ENCODE data around the gene CACNA1A.
"Not testable (repeated sequence)": the region's sequence is repeated elsewhere in the genome, so short reads cannot be mapped to it uniquely, and the experiment has no call there.

DNA sequence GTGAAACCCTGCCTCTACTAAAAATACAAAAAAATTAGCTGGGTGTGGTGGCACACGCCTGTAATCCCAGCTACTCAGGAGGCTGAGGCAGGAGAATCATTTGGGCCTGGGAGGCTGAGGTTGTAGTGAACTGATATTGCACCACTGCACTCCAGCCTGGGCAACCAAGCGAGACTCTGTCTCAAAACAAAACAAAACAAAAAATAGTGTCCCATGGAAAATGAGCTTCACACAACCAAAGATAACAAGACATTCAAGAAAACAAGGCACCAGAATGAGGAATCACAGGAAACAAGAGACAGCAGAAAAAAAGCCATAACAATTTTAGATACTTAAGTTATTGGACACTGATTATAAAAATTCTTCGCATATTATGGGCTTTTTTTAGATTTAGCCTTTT lies 80.4 kb downstream of the CACNA1A start:
- not testable (repeated sequence) for TF ChIP-seq ZNF354B (CRISPR knock-in tag; IDR thresholded peaks at IDR 0.05); ZNF839 (CRISPR knock-in tag; IDR thresholded peaks at IDR 0.05; ENCODE audit: borderline replicate concordance); ZNF615 (CRISPR knock-in tag; IDR thresholded peaks at IDR 0.05; ENCODE audit: borderline replicate concordance); HDAC2 (CRISPR knock-in tag; IDR thresholded peaks at IDR 0.05); CTCF (CRISPR knock-in tag; IDR thresholded peaks at IDR 0.05); NFE2L2 (IDR thresholded peaks at IDR 0.05; ENCODE audit: low read length); EZH2 (conservative IDR thresholded peaks at IDR 0.05; ENCODE audit: low read depth, low read length); ZBTB40 (IDR thresholded peaks at IDR 0.05); ZBTB40 (CRISPR knock-in tag; IDR thresholded peaks at IDR 0.05)

All from HepG2 (cell line).